ENCODE data around the gene GREB1L.

Gene GREB1L

GRCh38 chr18:21461460-21461859 is 219.4 kb downstream of the GREB1L start:
- no peak overlapping the region for H3K27ac ChIP-seq (ENCODE audit: insufficient read depth in 1 of 2, low read depth in 1 of 2, low read length in 2 of 2, poor library complexity in 1 of 2, severe bottlenecking in 2 of 2)
- H3K4me1 ChIP-seq (ENCODE audit: control extremely low read depth in 1 of 4, control insufficient read depth in 4 of 4, insufficient read depth in 4 of 4, low read length in 3 of 4), result no peaks in the 10 kb centered on the region
- DNase-seq, result no peak
- peaks cover 0 to 2% (median 0%) of the 10 kb centered on the region in 5 experiments for H3K27me3 ChIP-seq (replicated peaks in 2 of 5; ENCODE audit: control insufficient read depth in 4 of 5, insufficient read depth in 5 of 5, low read length in 4 of 5)
- ChIA-PET CTCF (no interaction called here), POLR2A (no interaction called here)
- no peaks in the 10 kb centered on the region for H3K9me3 ChIP-seq (ENCODE audit: control extremely low read depth in 1 of 5, control insufficient read depth in 4 of 5, insufficient read depth in 2 of 5, low read depth in 1 of 5, low read length in 4 of 5)
- no peaks in the 10 kb centered on the region for H3K36me3 ChIP-seq (ENCODE audit: control insufficient read depth in 4 of 4, insufficient read depth in 4 of 4, low read length in 3 of 4)
- WGBS (ENCODE audit: insufficient coverage), result 100% methylated on average over 4 of the region's 4 CpGs
- no peak overlapping the region for H3K4me3 ChIP-seq (ENCODE audit: control insufficient read depth in 1 of 7, extremely low read depth in 1 of 7, insufficient read depth in 4 of 7, low read depth in 2 of 7, low read length in 6 of 7)

GRCh38 chr18:21463718-21464117 is 221.7 kb downstream of the GREB1L start:
- no peak for DNase-seq
- Histone ChIP-seq H3K27ac (ENCODE audit: insufficient read depth in 1 of 2, low read depth in 1 of 2, low read length in 2 of 2, poor library complexity in 1 of 2, severe bottlenecking in 2 of 2) (no peak overlapping the region), H3K27me3 (replicated peaks in 2 of 5; ENCODE audit: control insufficient read depth in 4 of 5, insufficient read depth in 5 of 5, low read length in 4 of 5) (peaks cover 0 to 2% (median 0%) of the 10 kb centered on the region in 5 experiments), H3K36me3 (ENCODE audit: control insufficient read depth in 4 of 4, insufficient read depth in 4 of 4, low read length in 3 of 4) (no peaks in the 10 kb centered on the region), H3K4me3 (ENCODE audit: control insufficient read depth in 1 of 7, extremely low read depth in 1 of 7, insufficient read depth in 4 of 7, low read depth in 2 of 7, low read length in 6 of 7) (no peak overlapping the region), H3K9me3 (ENCODE audit: control extremely low read depth in 1 of 5, control insufficient read depth in 4 of 5, insufficient read depth in 2 of 5, low read depth in 1 of 5, low read length in 4 of 5) (no peaks in the 10 kb centered on the region), H3K4me1 (ENCODE audit: control extremely low read depth in 1 of 4, control insufficient read depth in 4 of 4, insufficient read depth in 4 of 4, low read length in 3 of 4) (no peaks in the 10 kb centered on the region)
- ChIA-PET POLR2A (no interaction called here), CTCF (no interaction called here)
- 100% methylated on average over 2 of the region's 3 CpGs for WGBS (ENCODE audit: insufficient coverage)

GRCh38 chr18:21468514-21469164 is 226.6 kb downstream of the GREB1L start:
- WGBS (ENCODE audit: insufficient coverage), result 81% methylated on average over 4 of the region's 4 CpGs
- ChIA-PET CTCF (no interaction called here), POLR2A (no interaction called here)
- Histone ChIP-seq H3K36me3 (ENCODE audit: control insufficient read depth in 4 of 4, insufficient read depth in 4 of 4, low read length in 3 of 4) (no peaks in the 10 kb centered on the region), H3K27me3 (replicated peaks in 2 of 5; ENCODE audit: control insufficient read depth in 4 of 5, insufficient read depth in 5 of 5, low read length in 4 of 5) (peaks cover 0 to 2% (median 0%) of the 10 kb centered on the region in 5 experiments), H3K4me1 (ENCODE audit: control extremely low read depth in 1 of 4, control insufficient read depth in 4 of 4, insufficient read depth in 4 of 4, low read length in 3 of 4) (no peaks in the 10 kb centered on the region), H3K4me3 (ENCODE audit: control insufficient read depth in 1 of 7, extremely low read depth in 1 of 7, insufficient read depth in 4 of 7, low read depth in 2 of 7, low read length in 6 of 7) (no peak overlapping the region), H3K9me3 (ENCODE audit: control extremely low read depth in 1 of 5, control insufficient read depth in 4 of 5, insufficient read depth in 2 of 5, low read depth in 1 of 5, low read length in 4 of 5) (no peaks in the 10 kb centered on the region), H3K27ac (ENCODE audit: insufficient read depth in 1 of 2, low read depth in 1 of 2, low read length in 2 of 2, poor library complexity in 1 of 2, severe bottlenecking in 2 of 2) (no peak overlapping the region)
- DNase-seq, result no peak

GRCh38 chr18:21472741-21473140 is 230.7 kb downstream of the GREB1L start:
- no peaks in the 10 kb centered on the region for H3K4me1 ChIP-seq (ENCODE audit: control extremely low read depth in 1 of 4, control insufficient read depth in 4 of 4, insufficient read depth in 4 of 4, low read length in 3 of 4)
- H3K4me3 ChIP-seq (ENCODE audit: control insufficient read depth in 1 of 7, extremely low read depth in 1 of 7, insufficient read depth in 4 of 7, low read depth in 2 of 7, low read length in 6 of 7), result no peak overlapping the region
- peaks cover 0 to 3% (median 0%) of the 10 kb centered on the region in 5 experiments for H3K9me3 ChIP-seq (ENCODE audit: control extremely low read depth in 1 of 5, control insufficient read depth in 4 of 5, insufficient read depth in 2 of 5, low read depth in 1 of 5, low read length in 4 of 5)
- no peak overlapping the region for H3K27ac ChIP-seq (ENCODE audit: insufficient read depth in 1 of 2, low read depth in 1 of 2, low read length in 2 of 2, poor library complexity in 1 of 2, severe bottlenecking in 2 of 2)
- H3K36me3 ChIP-seq (ENCODE audit: control insufficient read depth in 4 of 4, insufficient read depth in 4 of 4, low read length in 3 of 4), result no peaks in the 10 kb centered on the region
- ChIA-PET CTCF (no interaction called here), POLR2A (no interaction called here)
- no peaks in the 10 kb centered on the region for H3K27me3 ChIP-seq (replicated peaks in 2 of 5; ENCODE audit: control insufficient read depth in 4 of 5, insufficient read depth in 5 of 5, low read length in 4 of 5)
- 100% methylated on average over 1 of the region's 2 CpGs for WGBS (ENCODE audit: insufficient coverage)
- DNase-seq, result no peak

GRCh38 chr18:21474621-21475020 is 232.6 kb downstream of the GREB1L start:
- 100% methylated on average over 1 of the region's 2 CpGs for WGBS (ENCODE audit: insufficient coverage)
- POLR2A ChIA-PET, result no interaction called here
- CTCF ChIA-PET, result no interaction called here

GRCh38 chr18:21479721-21480120 is 237.7 kb downstream of the GREB1L start:
- Histone ChIP-seq H3K4me3 (ENCODE audit: control insufficient read depth in 1 of 7, extremely low read depth in 1 of 7, insufficient read depth in 4 of 7, low read depth in 2 of 7, low read length in 6 of 7) (no peak overlapping the region), H3K36me3 (ENCODE audit: control insufficient read depth in 4 of 4, insufficient read depth in 4 of 4, low read length in 3 of 4) (no peaks in the 10 kb centered on the region), H3K4me1 (ENCODE audit: control extremely low read depth in 1 of 4, control insufficient read depth in 4 of 4, insufficient read depth in 4 of 4, low read length in 3 of 4) (no peaks in the 10 kb centered on the region), H3K27me3 (replicated peaks in 2 of 5; ENCODE audit: control insufficient read depth in 4 of 5, insufficient read depth in 5 of 5, low read length in 4 of 5) (no peaks in the 10 kb centered on the region), H3K9me3 (ENCODE audit: control extremely low read depth in 1 of 5, control insufficient read depth in 4 of 5, insufficient read depth in 2 of 5, low read depth in 1 of 5, low read length in 4 of 5) (no peaks in the 10 kb centered on the region), H3K27ac (ENCODE audit: insufficient read depth in 1 of 2, low read depth in 1 of 2, low read length in 2 of 2, poor library complexity in 1 of 2, severe bottlenecking in 2 of 2) (no peak overlapping the region)
- no peak for DNase-seq
- ChIA-PET POLR2A (no interaction called here), CTCF (no interaction called here)
- WGBS (ENCODE audit: insufficient coverage), result 100% methylated on average over 1 of the region's 5 CpGs

More at GRCh38 chr18:21474621-21475020, 232.6 kb downstream of the GREB1L start:
- no peaks in the 10 kb centered on the region for H3K36me3 ChIP-seq (ENCODE audit: control insufficient read depth in 4 of 4, insufficient read depth in 4 of 4, low read length in 3 of 4)
- H3K9me3 ChIP-seq (ENCODE audit: control extremely low read depth in 1 of 5, control insufficient read depth in 4 of 5, insufficient read depth in 2 of 5, low read depth in 1 of 5, low read length in 4 of 5), result peaks cover 0 to 3% (median 0%) of the 10 kb centered on the region in 5 experiments
- no peaks in the 10 kb centered on the region for H3K4me1 ChIP-seq (ENCODE audit: control extremely low read depth in 1 of 4, control insufficient read depth in 4 of 4, insufficient read depth in 4 of 4, low read length in 3 of 4)
- H3K27me3 ChIP-seq (replicated peaks in 2 of 5; ENCODE audit: control insufficient read depth in 4 of 5, insufficient read depth in 5 of 5, low read length in 4 of 5), result no peaks in the 10 kb centered on the region
- no peak for DNase-seq
- no peak overlapping the region for H3K4me3 ChIP-seq (ENCODE audit: control insufficient read depth in 1 of 7, extremely low read depth in 1 of 7, insufficient read depth in 4 of 7, low read depth in 2 of 7, low read length in 6 of 7)
- no peak overlapping the region for H3K27ac ChIP-seq (ENCODE audit: insufficient read depth in 1 of 2, low read depth in 1 of 2, low read length in 2 of 2, poor library complexity in 1 of 2, severe bottlenecking in 2 of 2)

- H3K4me1 ChIP-seq (ENCODE audit: control extremely low read depth in 1 of 4, control insufficient read depth in 4 of 4, insufficient read depth in 4 of 4, low read length in 3 of 4), result no peaks in the 10 kb centered on the region
- no peaks in the 10 kb centered on the region for H3K36me3 ChIP-seq (ENCODE audit: control insufficient read depth in 4 of 4, insufficient read depth in 4 of 4, low read length in 3 of 4)
- H3K4me3 ChIP-seq (ENCODE audit: control insufficient read depth in 1 of 7, extremely low read depth in 1 of 7, insufficient read depth in 4 of 7, low read depth in 2 of 7, low read length in 6 of 7), result no peak overlapping the region
- H3K27ac ChIP-seq (ENCODE audit: insufficient read depth in 1 of 2, low read depth in 1 of 2, low read length in 2 of 2, poor library complexity in 1 of 2, severe bottlenecking in 2 of 2), result no peak overlapping the region
- DNase-seq, result no peak
- whole genome bisulfite sequencing (ENCODE audit: insufficient coverage), result 33% methylated on average over 1 of the region's 2 CpGs
- POLR2A ChIA-PET, result no interaction called here
- H3K27me3 ChIP-seq (replicated peaks in 2 of 5; ENCODE audit: control insufficient read depth in 4 of 5, insufficient read depth in 5 of 5, low read length in 4 of 5), result no peaks in the 10 kb centered on the region
- no peaks in the 10 kb centered on the region for H3K9me3 ChIP-seq (ENCODE audit: control extremely low read depth in 1 of 5, control insufficient read depth in 4 of 5, insufficient read depth in 2 of 5, low read depth in 1 of 5, low read length in 4 of 5)
- CTCF ChIA-PET, result no interaction called here
Observed at GRCh38 chr18:21481739-21482138, 239.7 kb downstream of the GREB1L start.
